ENCODE results near the gene DNASE1L1.

- TF ChIP-seq CTCF (IDR thresholded peaks at IDR 0.05) (no peak), POLR2A (IDR thresholded peaks at IDR 0.05) (no peak)
These were observed 11.3 kb upstream of the DNASE1L1 start for GRCh38 chrX:154420402-154420756.

All from prostate gland (tissue), 2 donors.